NK-92 treated with Interleukin-12 subunit alpha and Interleukin-12 subunit beta, amount 100 ng/mL, for 24 hours (cell line): Measurements from ENCODE around the gene DHX29.

Experiments used
- DNase-seq: peaks from one replicate; lab custom pipeline; 2025; lab: John Stamatoyannopoulos, UW

Gene DHX29

GRCh38 chr5:55231919-55232270 lies 75.6 kb downstream of the DHX29 start:
- DNase-seq = no peak

GRCh38 chr5:55231029-55231918 lies 76.2 kb downstream of the DHX29 start:
- DNase-seq = no peak

GRCh38 chr5:55230086-55230629 lies 77.3 kb downstream of the DHX29 start:
- no peak for DNase-seq

GRCh38 chr5:55227664-55228430 lies 79.6 kb downstream of the DHX29 start:
- DNase-seq = no peak

- DNase-seq = no peak
These were observed 80.4 kb downstream of the DHX29 start, which contains the start of gene MCIDAS for GRCh38 chr5:55226934-55227663. MCIDAS (minus strand) TSS chr5:55227315; CDS start chr5:55227138, 177 bp downstream.

GRCh38 chr5:55226027-55226933 lies 81.2 kb downstream of the DHX29 start:
- DNase-seq = no peak

- no peak for DNase-seq
These were observed 82.1 kb downstream of the DHX29 start for GRCh38 chr5:55225346-55225745.

- no peak for DNase-seq
These were observed 83.7 kb downstream of the DHX29 start for GRCh38 chr5:55223812-55224240.

- no peak for DNase-seq
These were observed 84.3 kb downstream of the DHX29 start for GRCh38 chr5:55222985-55223811.

GRCh38 chr5:55222092-55222984 lies 85.2 kb downstream of the DHX29 start:
- no peak for DNase-seq

- no peak for DNase-seq
These were observed 86.9 kb downstream of the DHX29 start for GRCh38 chr5:55220433-55221185.

GRCh38 chr5:55219770-55220169 lies 87.7 kb downstream of the DHX29 start:
- no peak for DNase-seq

- DNase-seq = no peak
These were observed 88.5 kb downstream of the DHX29 start for GRCh38 chr5:55218967-55219366.

GRCh38 chr5:55211184-55211874 lies 96.2 kb downstream of the DHX29 start:
- no peak for DNase-seq
